Testis (tissue), 2 donors: ENCODE data around the gene AKT1.

Experiments
- POLR2A ChIP-seq: fragments of 450-650 bp; IDR thresholded peaks from one replicate; pipeline ENCODE4 v1.6.1; 2017; ENCODE audit warnings: antibody characterized with exemption, mild to moderate bottlenecking, moderate library complexity
- TF ChIP-seq, protein P1 (sequence below), 3 experiments: fragments of 450-650 bp in 2 of 3; fragments of 200-600 bp in 1 of 3; sonication (generic) in 1 of 3; IDR thresholded peaks; one replicate each; pipeline ENCODE4 v1.5.1; 2016 to 2019; ENCODE audit warnings: antibody characterized with exemption in 3 of 3, mild to moderate bottlenecking in 2 of 3, moderate library complexity in 1 of 3

DNA sequence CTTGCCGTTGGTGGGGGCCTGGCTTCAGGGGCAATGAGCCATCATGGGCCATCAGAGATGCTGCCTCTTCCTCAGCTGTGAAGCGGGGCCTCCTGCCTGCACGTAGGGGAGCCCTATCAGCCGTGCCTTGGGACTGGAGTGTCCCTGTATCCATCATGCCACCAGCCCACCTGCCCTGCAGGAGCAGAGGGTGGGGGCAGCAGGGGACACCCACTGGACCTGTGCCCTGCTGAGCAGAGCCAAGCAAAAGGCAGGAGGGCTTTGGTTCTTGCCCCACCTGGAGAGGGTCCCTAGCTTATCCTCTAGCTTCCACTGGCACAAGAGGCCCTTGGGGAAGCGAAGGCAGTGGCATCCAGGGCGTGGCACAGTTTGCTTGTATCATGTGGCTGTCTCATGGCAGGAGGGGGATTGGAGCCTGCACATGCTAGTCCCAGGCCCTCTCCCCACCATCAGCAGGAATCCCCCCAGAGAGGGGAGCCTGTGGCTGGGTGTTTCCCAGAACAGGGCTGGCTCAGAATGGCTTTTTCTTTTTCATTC, 61.4 kb downstream of the AKT1 start:
- TF ChIP-seq, protein P1, sequence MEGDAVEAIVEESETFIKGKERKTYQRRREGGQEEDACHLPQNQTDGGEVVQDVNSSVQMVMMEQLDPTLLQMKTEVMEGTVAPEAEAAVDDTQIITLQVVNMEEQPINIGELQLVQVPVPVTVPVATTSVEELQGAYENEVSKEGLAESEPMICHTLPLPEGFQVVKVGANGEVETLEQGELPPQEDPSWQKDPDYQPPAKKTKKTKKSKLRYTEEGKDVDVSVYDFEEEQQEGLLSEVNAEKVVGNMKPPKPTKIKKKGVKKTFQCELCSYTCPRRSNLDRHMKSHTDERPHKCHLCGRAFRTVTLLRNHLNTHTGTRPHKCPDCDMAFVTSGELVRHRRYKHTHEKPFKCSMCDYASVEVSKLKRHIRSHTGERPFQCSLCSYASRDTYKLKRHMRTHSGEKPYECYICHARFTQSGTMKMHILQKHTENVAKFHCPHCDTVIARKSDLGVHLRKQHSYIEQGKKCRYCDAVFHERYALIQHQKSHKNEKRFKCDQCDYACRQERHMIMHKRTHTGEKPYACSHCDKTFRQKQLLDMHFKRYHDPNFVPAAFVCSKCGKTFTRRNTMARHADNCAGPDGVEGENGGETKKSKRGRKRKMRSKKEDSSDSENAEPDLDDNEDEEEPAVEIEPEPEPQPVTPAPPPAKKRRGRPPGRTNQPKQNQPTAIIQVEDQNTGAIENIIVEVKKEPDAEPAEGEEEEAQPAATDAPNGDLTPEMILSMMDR (IDR thresholded peaks at IDR 0.05) = no peak
- TF ChIP-seq POLR2A = no peak
